ENCODE data around the gene FGF22.
A peak's percentile ranks its signal among the peaks of the same experiment; 100 is the strongest.
"Not testable (repeated sequence)": the region's sequence is repeated elsewhere in the genome, so short reads cannot be mapped to it uniquely, and the experiment has no call there.

Gene FGF22

GRCh38 chr19:661427-662196, 21.9 kb downstream of the FGF22 start:
- no peak for DNase-seq

GRCh38 chr19:662207-662961, 22.7 kb downstream of the FGF22 start:
- no peak for DNase-seq

- peak; percentile 77 for DNase-seq
Measured at GRCh38 chr19:662962-663681, 23.4 kb downstream of the FGF22 start, which contains the start of gene RNF126. Gene RNF126 (minus strand): TSS chr19:663214. CDS start chr19:663121, 93 bp downstream.

GRCh38 chr19:663682-664117, 24.0 kb downstream of the FGF22 start:
- no peak for DNase-seq

- peak; percentile 19 for DNase-seq
Measured at GRCh38 chr19:664913-665443, 25.3 kb downstream of the FGF22 start.

- not testable (repeated sequence) for DNase-seq
Measured at GRCh38 chr19:666985-667573, 27.4 kb downstream of the FGF22 start.

GRCh38 chr19:668675-669434, 29.2 kb downstream of the FGF22 start:
- DNase-seq, result not testable (repeated sequence)

GRCh38 chr19:670609-671075, 31.0 kb downstream of the FGF22 start:
- DNase-seq, result no peak

GRCh38 chr19:674282-675151, 34.8 kb downstream of the FGF22 start:
- DNase-seq, result no peak

GRCh38 chr19:676007-676338, 36.3 kb downstream of the FGF22 start:
- DNase-seq, result no peak

GRCh38 chr19:676339-677105, 36.8 kb downstream of the FGF22 start, which contains the start of gene FSTL3:
Gene FSTL3 (plus strand): TSS chr19:676392. CDS start chr19:676424, 32 bp downstream.
- no peak for DNase-seq

GRCh38 chr19:677201-677600, 37.5 kb downstream of the FGF22 start:
- DNase-seq, result no peak

GRCh38 chr19:677601-678436, 38.1 kb downstream of the FGF22 start:
- no peak for DNase-seq

- no peak for DNase-seq
Measured at GRCh38 chr19:678791-679388, 39.2 kb downstream of the FGF22 start.

- DNase-seq, result no peak
Measured at GRCh38 chr19:679418-680286, 40.0 kb downstream of the FGF22 start.

GRCh38 chr19:680287-681028, 40.8 kb downstream of the FGF22 start:
- peak; percentile 87 for DNase-seq

All from NCI-H2227 treated with DMSO at 0.1 percent for 48 hours (cell line).